Activated CD8-positive, alpha-beta memory T cell treated with anti-CD3 and anti-CD28 coated beads, Interleukin-2, amount 50 U/mL, for 24 hours (primary cell): ENCODE data around the gene MALL.
"Not testable (repeated sequence)": the region's sequence is repeated elsewhere in the genome, so short reads cannot be mapped to it uniquely, and the experiment has no call there.

ENCODE experiments used
- DNase-seq: peaks from one replicate; pipeline ENCODE4 v3.0.0-alpha.2; 2020; ENCODE audit errors: extremely low read depth

The MALL gene

GRCh38 chr2:110050222-110050621, 65.4 kb downstream of the MALL start:
- not testable (repeated sequence) for DNase-seq

GRCh38 chr2:110049769-110050168, 65.9 kb downstream of the MALL start:
- DNase-seq: not testable (repeated sequence)

GRCh38 chr2:110048255-110049197, 67.1 kb downstream of the MALL start:
- DNase-seq: not testable (repeated sequence)

GRCh38 chr2:110047225-110047624, 68.4 kb downstream of the MALL start:
- not testable (repeated sequence) for DNase-seq

GRCh38 chr2:110041941-110042660, 73.5 kb downstream of the MALL start:
- not testable (repeated sequence) for DNase-seq

- DNase-seq: not testable (repeated sequence)
These were observed 78.3 kb downstream of the MALL start for GRCh38 chr2:110037336-110037735.

GRCh38 chr2:110035384-110035783, 80.2 kb downstream of the MALL start:
- DNase-seq: not testable (repeated sequence)

- not testable (repeated sequence) for DNase-seq
These were observed 80.7 kb downstream of the MALL start for GRCh38 chr2:110034935-110035334.
